ENCODE data around the gene UGT1A4.
"Not testable (repeated sequence)": the region's sequence is repeated elsewhere in the genome, so short reads cannot be mapped to it uniquely, and the experiment has no call there.

The UGT1A4 gene

DNA sequence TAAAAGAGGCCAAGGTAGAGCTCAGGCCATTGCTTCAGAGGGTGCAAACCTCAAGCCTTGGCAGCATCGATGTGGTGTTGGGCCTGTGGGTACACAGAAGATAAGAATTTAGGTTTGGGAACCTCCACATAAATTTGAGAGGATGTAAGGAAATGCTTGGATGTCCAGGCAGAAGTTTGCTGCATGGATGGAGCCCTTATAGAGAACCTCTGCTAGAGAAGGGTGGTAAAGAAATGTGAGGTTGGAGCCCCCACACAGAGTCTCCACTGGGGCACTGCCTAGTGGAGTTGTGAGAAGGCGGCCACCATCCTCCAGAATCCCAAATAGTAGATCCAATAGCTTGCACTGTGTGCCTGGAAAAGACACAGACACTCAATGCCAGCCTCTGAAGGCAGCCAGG, 32.2 kb downstream of the UGT1A4 start:
- DNase-seq (ENCODE audit: low spot score): not testable (repeated sequence)

DNA sequence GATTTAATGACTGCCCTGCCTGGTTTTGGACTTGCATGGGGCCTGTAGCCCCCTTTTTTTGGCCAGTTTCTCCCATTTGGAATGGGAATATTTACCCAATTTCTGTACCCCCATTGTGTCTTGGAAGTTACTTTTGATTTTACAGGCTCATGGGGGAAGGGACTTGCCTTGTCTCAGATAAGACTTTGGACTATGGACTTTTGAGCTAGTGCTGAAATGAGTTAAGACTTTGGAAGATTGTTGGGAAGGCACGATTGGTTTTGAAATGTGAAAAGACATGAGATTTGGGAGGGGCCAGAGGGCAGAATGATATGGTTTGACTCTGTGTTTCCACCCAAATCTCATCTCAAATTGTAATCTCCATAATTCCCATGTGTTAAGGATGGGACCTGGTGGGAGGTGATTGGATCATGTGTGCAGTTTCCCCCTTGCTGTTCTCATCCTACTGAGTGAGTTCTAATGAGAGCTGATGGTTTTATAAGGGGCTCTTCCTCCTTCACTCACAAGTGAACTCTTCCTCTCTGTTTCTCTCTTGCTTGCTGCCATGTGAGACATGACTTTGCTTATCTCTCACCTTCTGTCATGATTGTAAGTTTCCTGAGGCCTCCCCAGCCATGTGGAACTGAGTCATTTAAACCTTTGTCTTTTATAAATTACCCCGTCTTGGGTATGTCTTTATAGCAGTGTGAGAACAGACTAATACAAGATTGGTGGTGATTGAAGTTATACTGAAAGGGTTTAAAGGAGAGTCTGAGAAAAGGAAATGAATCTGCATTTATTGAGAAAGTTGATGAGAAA, 32.9 kb downstream of the UGT1A4 start:
- DNase-seq (ENCODE audit: low spot score): not testable (repeated sequence)

DNA sequence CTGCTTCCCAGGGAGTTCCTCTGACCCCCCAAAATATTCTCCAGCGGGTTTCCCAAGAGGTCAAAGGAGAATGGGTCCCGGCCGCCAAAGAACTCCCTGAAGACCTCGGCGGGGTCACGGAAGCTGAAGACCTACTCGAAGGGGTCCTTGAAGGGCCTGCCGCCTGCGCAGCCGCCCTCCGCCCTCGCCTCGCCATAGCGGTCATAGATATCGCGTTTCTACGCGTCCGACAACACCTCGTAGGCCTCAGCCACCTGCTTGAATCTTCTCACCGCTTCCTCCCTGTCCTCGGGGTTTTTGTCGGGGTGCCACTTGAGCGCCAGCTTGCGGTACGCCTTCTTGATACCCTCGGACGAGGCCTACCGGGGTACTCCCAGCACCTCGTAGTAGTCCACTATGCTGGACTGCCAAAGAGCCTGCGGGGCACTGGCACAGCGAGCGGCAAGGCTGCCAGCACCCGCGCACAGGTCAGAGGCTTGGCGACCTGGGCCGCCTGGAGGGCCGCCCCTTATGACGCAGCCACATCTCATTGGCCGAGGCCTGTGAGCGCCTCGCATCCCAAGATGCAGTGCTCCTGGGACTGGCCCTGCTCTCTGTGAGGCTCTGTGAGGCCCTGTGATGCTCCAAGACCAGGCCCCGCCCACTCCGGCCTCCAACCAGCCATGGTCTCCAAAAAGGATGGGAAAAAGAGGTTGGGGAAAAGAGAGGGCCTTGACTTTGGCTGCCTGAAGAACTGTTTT, 36.5 kb downstream of the UGT1A4 start:
- no peak for DNase-seq (ENCODE audit: low spot score)

DNA sequence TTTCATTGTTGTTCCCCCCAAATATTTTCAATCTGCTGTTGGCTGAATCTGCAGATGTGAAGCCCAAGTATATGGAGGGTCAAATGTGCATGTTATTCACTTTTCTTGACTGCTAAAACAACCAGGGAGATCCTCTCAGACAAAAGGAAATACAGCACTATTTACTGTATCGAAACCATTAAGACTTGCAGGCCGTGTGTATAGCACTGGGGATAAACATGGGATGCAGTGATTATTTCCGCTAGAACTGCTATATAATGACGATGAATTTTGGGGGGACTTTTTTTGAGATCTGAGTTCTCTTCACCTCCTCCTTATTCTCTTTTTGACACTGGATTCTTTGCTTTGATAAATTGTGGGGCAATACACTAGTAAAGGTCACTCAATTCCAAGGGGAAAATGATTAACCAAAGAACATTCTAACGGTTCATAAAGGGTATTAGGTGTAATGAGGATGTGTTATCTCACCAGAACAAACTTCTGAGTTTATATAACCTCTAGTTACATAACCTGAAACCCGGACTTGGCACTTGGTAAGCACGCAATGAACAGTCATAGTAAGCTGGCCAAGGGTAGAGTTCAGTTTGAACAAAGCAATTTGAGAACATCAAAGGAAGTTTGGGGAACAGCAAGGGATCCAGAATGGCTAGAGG, 38.0 kb downstream of the UGT1A4 start:
- no peak for DNase-seq (ENCODE audit: low spot score)

DNA sequence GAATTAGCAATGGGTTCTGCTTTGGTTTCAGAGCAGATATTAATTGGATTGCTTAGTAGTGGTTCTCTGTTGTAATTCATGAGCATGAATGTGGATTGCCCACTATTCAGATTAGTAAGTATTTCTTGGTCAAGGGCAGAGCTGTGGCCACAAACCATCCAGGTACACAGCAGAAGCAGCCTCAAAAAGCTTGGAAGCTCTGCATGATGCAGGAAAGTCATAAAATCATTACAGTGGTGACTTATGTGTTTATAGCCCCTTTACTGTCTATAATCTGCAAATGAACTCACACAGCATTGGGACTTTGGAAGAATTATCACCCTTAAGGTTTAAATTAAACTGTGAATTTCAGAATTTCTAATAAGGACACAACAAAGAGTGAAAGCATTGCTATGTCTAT, 39.6 kb downstream of the UGT1A4 start:
- no peak for DNase-seq (ENCODE audit: low spot score)

DNA sequence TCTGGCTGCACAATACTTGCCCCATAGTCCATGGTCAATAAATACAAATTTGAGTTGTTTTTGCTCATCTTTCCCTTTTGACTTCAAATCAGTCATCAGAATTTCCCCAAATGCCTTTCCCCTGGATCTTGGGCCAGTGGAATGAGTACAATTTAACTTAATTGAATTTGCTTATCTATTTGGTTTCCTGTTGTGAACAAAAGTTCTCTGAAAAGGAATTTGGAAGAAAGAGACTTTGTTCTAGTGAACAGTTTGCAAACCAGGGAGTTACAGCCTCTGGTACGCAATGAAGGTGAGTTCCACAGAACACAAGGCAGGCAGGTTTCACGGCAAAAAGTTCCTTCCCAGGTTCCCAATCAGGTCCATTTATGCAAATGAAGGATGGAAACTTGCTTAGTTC, 40.3 kb downstream of the UGT1A4 start:
- DNase-seq (ENCODE audit: low spot score): no peak

DNA sequence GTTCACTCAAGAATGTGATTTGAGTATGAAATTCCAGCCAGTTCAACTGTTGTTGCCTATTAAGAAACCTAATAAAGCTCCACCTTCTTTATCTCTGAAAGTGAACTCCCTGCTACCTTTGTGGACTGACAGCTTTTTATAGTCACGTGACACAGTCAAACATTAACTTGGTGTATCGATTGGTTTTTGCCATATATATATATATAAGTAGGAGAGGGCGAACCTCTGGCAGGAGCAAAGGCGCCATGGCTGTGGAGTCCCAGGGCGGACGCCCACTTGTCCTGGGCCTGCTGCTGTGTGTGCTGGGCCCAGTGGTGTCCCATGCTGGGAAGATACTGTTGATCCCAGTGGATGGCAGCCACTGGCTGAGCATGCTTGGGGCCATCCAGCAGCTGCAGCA, 41.5 kb downstream of the UGT1A4 start, which contains the start of gene UGT1A1:
TSS of gene UGT1A1 (plus strand) at position 228 of the 400 bp plus-strand sequence. CDS start at position 246, 18 bp downstream.
- no peak for DNase-seq (ENCODE audit: low spot score)

DNA sequence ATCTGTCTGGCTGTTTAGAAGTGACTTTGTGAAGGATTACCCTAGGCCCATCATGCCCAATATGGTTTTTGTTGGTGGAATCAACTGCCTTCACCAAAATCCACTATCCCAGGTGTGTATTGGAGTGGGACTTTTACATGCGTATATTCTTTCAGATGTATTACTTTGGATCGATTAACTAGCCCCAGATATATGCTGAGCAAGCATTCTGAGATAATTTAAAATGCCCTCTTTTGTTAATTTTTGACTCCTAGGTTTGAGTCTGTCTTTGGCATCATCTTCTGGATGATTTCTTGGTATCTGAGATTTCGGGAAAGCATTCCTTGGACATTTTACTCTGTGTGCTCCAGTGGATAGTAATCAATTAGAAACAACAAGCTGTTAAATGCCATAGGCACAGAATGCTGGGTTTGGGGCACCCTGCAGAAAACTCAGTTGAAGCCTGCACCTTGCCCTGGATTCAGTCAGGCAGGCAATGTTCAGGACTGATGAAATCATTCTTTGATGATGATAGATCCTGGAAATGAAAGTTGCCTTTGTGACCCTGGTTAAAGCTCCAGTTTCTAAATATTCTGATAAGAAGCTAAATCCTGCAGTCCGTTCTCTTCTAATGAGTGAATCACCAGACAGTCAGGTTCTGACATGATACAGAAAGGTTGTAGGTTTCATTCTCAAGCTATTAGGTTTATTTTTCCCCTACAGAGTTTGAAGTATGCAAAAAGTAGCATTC, 42.7 kb downstream of the UGT1A4 start:
- no peak for DNase-seq (ENCODE audit: low spot score)

DNA sequence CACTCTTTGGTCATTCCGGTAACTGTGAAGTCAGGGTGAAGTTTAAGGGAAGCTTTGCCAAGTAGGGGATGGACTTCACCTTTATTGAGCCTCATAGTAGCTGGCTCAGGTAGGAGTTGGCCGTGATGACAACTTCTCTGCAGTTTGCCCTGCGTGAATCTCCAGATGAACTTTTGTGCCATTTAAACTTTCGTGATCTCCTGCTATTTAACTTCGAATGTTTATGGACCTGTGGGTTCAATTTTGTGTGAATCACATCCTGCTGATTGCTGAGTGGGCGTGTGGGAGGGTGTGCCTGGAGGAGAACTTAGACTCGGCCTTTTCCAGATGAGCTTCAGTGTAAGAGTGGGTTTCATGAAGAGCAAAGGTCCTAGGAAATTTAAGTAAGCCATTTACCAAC, 45.7 kb downstream of the UGT1A4 start:
- DNase-seq (ENCODE audit: low spot score): no peak

DNA sequence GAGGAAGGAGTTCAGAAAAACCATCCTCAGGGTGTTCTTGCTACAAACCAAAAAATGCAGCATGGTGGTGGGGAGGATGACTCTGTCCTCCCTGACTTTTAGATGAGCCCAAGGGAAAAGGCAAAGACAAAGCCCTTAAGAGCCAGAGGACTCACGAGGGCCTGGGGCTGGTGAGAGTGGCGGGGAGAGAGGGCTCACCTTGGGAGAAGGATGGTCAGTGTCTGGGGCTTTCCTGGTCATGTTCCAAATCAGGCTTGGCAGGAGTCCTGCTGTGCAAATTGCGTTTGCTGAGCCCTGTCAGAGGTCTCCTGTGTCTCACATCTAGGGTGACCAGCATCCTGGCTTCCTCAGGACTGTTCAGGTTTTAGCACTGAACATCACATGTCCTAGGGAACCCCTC, 46.2 kb downstream of the UGT1A4 start:
- DNase-seq (ENCODE audit: low spot score): no peak

DNA sequence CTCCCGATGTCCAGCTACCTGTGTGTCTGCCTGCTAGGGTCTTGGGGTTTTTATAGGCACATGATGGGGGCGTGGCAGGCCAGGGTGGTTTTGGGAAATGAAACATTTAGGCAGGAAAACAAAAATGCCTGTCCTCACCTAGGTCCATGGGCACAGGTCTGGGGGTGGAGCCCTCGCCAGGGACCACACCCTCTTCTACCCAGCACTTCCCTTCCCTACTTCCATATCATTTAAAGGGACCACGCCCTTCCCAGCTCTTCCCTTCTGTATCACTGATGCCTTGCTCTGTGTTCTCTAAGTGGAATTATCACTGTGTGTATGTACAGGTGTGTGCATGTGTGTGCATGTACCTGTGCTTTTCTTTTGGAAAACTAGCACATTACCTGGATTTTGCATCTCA, 47.9 kb downstream of the UGT1A4 start:
- DNase-seq (ENCODE audit: low spot score): no peak

DNA sequence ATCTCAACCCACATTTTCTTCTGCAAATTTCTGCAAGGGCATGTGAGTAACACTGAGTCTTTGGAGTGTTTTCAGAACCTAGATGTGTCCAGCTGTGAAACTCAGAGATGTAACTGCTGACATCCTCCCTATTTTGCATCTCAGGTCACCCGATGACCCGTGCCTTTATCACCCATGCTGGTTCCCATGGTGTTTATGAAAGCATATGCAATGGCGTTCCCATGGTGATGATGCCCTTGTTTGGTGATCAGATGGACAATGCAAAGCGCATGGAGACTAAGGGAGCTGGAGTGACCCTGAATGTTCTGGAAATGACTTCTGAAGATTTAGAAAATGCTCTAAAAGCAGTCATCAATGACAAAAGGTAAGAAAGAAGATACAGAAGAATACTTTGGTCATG, 49.5 kb downstream of the UGT1A4 start:
- DNase-seq (ENCODE audit: low spot score): no peak

DNA sequence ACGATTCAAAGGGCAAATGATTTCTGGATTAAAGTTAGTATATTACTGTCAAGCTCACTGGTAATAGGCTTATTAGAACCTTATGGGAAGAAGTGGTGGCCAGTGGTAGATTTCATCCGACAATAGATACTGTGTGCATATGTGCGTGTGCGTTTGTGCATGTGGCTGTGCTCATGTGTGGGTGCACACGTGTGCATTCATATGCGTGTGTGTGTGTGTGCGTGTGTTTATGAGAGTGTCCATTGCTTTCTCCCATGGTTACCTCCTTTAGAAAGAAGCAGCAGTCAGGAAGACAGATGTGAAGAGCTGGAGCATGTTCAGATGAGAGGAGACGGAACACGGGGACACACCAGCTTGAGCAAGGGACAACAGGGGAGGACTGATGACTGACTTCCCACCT, 50.7 kb downstream of the UGT1A4 start:
- DNase-seq (ENCODE audit: low spot score): no peak

DNA sequence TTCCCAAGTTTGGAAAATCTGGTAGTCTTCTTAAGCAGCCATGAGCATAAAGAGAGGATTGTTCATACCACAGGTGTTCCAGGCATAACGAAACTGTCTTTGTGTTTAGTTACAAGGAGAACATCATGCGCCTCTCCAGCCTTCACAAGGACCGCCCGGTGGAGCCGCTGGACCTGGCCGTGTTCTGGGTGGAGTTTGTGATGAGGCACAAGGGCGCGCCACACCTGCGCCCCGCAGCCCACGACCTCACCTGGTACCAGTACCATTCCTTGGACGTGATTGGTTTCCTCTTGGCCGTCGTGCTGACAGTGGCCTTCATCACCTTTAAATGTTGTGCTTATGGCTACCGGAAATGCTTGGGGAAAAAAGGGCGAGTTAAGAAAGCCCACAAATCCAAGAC, 53.6 kb downstream of the UGT1A4 start:
- DNase-seq (ENCODE audit: low spot score): no peak

DNA sequence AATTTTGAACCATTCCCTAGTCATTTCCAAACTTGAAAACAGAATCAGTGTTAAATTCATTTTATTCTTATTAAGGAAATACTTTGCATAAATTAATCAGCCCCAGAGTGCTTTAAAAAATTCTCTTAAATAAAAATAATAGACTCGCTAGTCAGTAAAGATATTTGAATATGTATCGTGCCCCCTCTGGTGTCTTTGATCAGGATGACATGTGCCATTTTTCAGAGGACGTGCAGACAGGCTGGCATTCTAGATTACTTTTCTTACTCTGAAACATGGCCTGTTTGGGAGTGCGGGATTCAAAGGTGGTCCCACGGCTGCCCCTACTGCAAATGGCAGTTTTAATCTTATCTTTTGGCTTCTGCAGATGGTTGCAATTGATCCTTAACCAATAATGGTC, 54.0 kb downstream of the UGT1A4 start:
- DNase-seq (ENCODE audit: low spot score): no peak

DNA sequence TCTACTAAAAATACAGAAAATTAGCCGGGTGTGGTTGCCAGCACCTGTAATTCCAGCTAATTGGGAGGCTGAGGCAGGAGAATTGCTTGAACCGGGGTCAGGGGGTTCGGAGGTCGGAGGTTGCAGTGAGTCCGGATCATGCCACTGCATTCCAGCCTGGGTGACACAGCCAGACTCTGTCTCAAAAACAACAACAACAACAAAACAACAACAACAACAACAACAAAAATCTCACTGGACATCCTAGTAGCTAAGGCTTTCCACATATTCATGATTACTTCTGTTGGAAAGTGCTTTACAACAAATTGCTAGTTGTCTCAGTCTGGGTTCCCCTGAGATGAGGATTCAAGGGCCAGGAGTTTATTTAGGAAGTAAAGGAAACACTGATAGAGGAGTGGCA, 55.3 kb downstream of the UGT1A4 start:
- no peak for DNase-seq (ENCODE audit: low spot score)

DNA sequence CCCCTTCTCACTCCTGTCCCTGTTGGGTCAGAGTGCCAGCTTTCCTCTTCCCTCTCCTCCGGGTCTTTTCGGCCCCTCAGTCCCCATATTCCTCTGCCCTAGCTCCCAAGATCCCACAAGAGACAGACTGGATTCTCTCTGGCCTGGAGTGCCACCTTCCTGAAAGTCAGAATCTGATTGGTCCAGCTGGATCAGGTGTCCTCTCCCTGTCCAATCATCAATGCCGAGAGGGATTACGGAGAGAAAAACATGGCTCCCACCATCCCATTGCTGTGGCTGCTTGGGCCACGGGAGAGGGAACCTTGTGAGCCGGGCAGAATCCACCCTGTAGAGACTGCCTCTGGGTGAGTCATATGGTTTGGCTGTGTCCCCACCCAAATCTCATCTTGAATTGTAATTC, 56.9 kb downstream of the UGT1A4 start:
- DNase-seq (ENCODE audit: low spot score): no peak

DNA sequence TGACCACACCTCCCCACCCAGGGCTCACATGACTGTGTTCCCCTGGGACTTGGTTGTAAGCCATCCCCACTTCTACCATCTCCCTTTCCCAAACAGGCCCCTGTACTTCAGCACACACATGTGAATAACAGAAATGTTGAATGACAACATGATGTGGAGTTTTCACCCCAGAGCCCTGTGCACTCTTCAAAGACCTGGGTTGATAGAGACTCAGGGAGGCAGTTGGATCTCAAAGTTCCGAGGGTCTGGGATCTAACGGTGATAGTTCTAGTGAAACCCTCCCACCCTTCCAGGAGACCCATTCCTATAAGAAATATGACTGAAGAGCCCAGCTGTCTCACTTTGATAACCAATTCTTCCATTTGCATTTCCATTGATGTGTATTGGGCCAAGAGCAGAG, 59.5 kb downstream of the UGT1A4 start, which contains the start of gene MROH2A:
TSS of gene MROH2A (plus strand) at position 301 of the 400 bp plus-strand sequence. CDS start 1,029 bp downstream, outside the sequence.
- DNase-seq (ENCODE audit: low spot score): no peak

DNA sequence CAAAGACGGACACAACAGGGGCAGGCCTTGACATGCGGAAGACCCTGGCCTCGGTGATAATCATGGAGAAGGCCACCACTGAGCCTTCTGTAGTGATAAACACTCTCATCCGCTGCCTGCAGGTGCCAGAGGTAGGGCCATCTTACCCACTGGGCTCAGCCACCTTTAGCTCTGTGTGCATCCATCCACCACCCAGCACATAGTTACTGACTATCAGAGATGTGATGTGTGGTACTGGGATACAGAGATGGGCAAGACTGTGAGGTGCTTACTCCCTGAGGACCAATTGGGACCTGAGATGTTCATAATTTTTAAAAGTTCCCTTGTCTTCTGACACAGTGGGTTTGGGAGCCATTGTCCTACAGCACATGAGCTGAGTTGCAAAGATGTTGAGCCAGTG, 61.2 kb downstream of the UGT1A4 start:
- no peak for DNase-seq (ENCODE audit: low spot score)

DNA sequence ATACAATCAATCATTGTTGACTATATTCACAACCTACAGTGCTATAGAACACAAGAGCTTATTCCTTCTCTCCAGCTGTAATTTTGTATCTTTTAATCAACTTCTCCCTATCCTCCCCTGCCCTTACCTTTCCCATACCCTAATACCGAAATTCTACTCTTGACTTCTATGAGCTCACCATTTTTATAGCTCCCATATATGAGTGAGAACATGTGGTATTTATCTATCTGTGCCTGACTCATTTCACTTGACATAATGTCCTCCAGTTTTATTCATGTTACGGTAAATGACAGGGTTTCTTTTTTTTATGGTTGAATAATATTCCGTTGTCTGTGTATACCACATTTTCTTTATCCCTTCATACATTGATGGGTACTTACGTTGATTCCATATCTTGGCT, 62.2 kb downstream of the UGT1A4 start:
- no peak for DNase-seq (ENCODE audit: low spot score)

DNA sequence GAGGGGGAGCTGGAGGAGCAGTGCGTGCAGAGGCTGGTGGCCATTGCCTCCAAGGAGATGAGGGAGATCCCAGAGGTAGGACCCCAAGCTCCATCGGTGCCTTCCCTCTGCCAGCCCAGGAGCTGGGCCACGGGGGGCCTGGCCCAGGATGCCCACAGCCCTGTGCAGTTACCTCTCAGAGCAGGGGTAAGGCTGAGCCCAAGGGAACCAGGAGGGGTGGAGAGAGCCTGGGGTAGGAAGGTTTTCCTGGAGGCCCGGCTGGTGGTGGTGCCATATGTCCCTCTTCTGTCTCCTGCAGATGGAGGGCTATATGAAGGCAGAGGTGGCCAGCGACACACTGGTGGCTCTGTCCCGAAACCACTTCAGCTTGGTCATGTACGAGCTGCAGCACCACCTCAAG, 71.0 kb downstream of the UGT1A4 start:
- no peak for DNase-seq (ENCODE audit: low spot score)
